H9 (cell line): ENCODE measurements around the gene ENPP6. TPM values are rescaled to one million over a fixed set of nuclear protein-coding genes. Genes with fewer than 3 reads are reported as not detected.

ENCODE experiments used
- DNase-seq: peaks from one replicate; pipeline ENCODE4 v3.0.0-alpha.2; 2017
- H2AFZ ChIP-seq: one replicate; pipeline ENCODE4 v1.6.1; 2013; ENCODE audit warnings: mild to moderate bottlenecking, low read length, control low read depth, moderate library complexity
- H2AK5ac ChIP-seq: 2 replicates; pipeline ENCODE4 v1.6.1; 2013; ENCODE audit warnings: low read length, control low read depth, mixed read lengths; ENCODE audit not compliant: insufficient read length
- H2BK120ac ChIP-seq: one replicate; pipeline ENCODE4 v1.6.1; 2013; ENCODE audit warnings: low read depth, mild to moderate bottlenecking, low read length, control low read depth, inconsistent platforms; ENCODE audit not compliant: poor library complexity, severe bottlenecking
- H2BK12ac ChIP-seq: 2 replicates; pipeline ENCODE4 v1.6.1; 2013; ENCODE audit warnings: low read length, control low read depth, mixed read lengths, low read depth; ENCODE audit not compliant: insufficient read length
- H2BK15ac ChIP-seq: 2 replicates; pipeline ENCODE4 v1.6.1; 2013; ENCODE audit warnings: low read depth, low read length, control low read depth
- H2BK20ac ChIP-seq: one replicate; pipeline ENCODE4 v1.6.1; 2013; ENCODE audit warnings: low read depth, mild to moderate bottlenecking, low read length, control low read depth, inconsistent platforms; ENCODE audit not compliant: poor library complexity, severe bottlenecking
- H2BK5ac ChIP-seq: 2 replicates; pipeline ENCODE4 v1.6.1; 2013; ENCODE audit warnings: low read length, control low read depth, mixed read lengths; ENCODE audit not compliant: insufficient read length
- H3K14ac ChIP-seq: 2 replicates; pipeline ENCODE4 v1.6.1; 2013; ENCODE audit warnings: low read length, control low read depth; ENCODE audit not compliant: insufficient read depth
- H3K18ac ChIP-seq: 2 replicates; pipeline ENCODE4 v1.6.1; 2013; ENCODE audit warnings: low read depth, mild to moderate bottlenecking, mixed read lengths, low read length, control low read depth; ENCODE audit not compliant: insufficient read length
- H3K23ac ChIP-seq: 2 replicates; pipeline ENCODE4 v1.6.1; 2013; ENCODE audit warnings: low read length, control low read depth, mixed read lengths, low read depth; ENCODE audit not compliant: insufficient read length
- H3K23me2 ChIP-seq: 2 replicates; pipeline ENCODE4 v1.6.1; 2013; ENCODE audit warnings: low read depth, mild to moderate bottlenecking, mixed read lengths, low read length, control low read depth; ENCODE audit not compliant: insufficient read length, poor library complexity, severe bottlenecking
- H3K27ac ChIP-seq: 2 replicates; pipeline ENCODE4 v1.5.1; 2013; ENCODE audit warnings: low read length, control low read depth, mixed read lengths, low read depth; ENCODE audit not compliant: insufficient read length
- H3K27me3 ChIP-seq: 2 replicates; pipeline ENCODE4 v1.6.1; 2013; ENCODE audit warnings: low read length, control low read depth, inconsistent platforms; ENCODE audit not compliant: insufficient read depth
- H3K4ac ChIP-seq: 2 replicates; pipeline ENCODE4 v1.6.1; 2013; ENCODE audit warnings: low read depth, mild to moderate bottlenecking, control low read depth, inconsistent platforms, low read length, moderate library complexity
- H3K4me1 ChIP-seq: 2 replicates; pipeline ENCODE4 v1.6.1; 2013; ENCODE audit warnings: low read length, control low read depth, inconsistent platforms; ENCODE audit not compliant: insufficient read depth
- H3K4me2 ChIP-seq: 2 replicates; pipeline ENCODE4 v1.6.1; 2013; ENCODE audit warnings: low read length, control low read depth, mixed read lengths; ENCODE audit not compliant: insufficient read length, insufficient read depth
- H3K56ac ChIP-seq: 2 replicates; pipeline ENCODE4 v1.6.1; 2013; ENCODE audit warnings: low read depth, mild to moderate bottlenecking, mixed read lengths, low read length, control low read depth; ENCODE audit not compliant: insufficient read length
- H3K79me1 ChIP-seq: 2 replicates; pipeline ENCODE4 v1.6.1; 2013; ENCODE audit warnings: low read depth, mild to moderate bottlenecking, moderate library complexity, low read length, control low read depth, inconsistent platforms; ENCODE audit not compliant: insufficient read depth, poor library complexity, severe bottlenecking
- H3K79me2 ChIP-seq: 2 replicates; pipeline ENCODE4 v1.6.1; 2013; ENCODE audit warnings: low read length, control low read depth, inconsistent platforms; ENCODE audit not compliant: insufficient read depth
- H3K9ac ChIP-seq: 2 replicates; pipeline ENCODE4 v1.6.1; 2013; ENCODE audit warnings: low read length, control low read depth, mixed read lengths; ENCODE audit not compliant: insufficient read length; ENCODE audit errors: extremely low read depth
- H3K9me3 ChIP-seq: one replicate; pipeline ENCODE4 v1.6.1; 2013; ENCODE audit warnings: low read depth, low read length, inconsistent platforms; ENCODE audit not compliant: control insufficient read depth
- H3T11ph ChIP-seq: one replicate; pipeline ENCODE4 v1.6.1; 2013; ENCODE audit warnings: mild to moderate bottlenecking, low read length, control low read depth, inconsistent platforms
- H4K20me1 ChIP-seq: one replicate; pipeline ENCODE4 v1.6.1; 2013; ENCODE audit not compliant: control insufficient read depth, insufficient read length, insufficient read depth
- H4K5ac ChIP-seq: 2 replicates; pipeline ENCODE4 v1.6.1; 2013; ENCODE audit warnings: low read depth, mild to moderate bottlenecking, mixed read lengths, low read length, control low read depth; ENCODE audit not compliant: insufficient read length
- H4K8ac ChIP-seq: replicated peaks from 2 replicates; pipeline ENCODE4 v1.6.1; 2013; ENCODE audit warnings: low read length, control low read depth, mixed read lengths, low read depth; ENCODE audit not compliant: insufficient read length
- H4K91ac ChIP-seq: 2 replicates; pipeline ENCODE4 v1.6.1; 2013; ENCODE audit warnings: low read depth, mild to moderate bottlenecking, moderate library complexity, mixed read lengths, low read length, control low read depth; ENCODE audit not compliant: insufficient read length
- H3K27ac Mint-ChIP-seq, 3 experiments: 2 replicates in 2 of 3; 3 replicates in 1 of 3; pipeline ENCODE4 v1.8.0; 2020 to 2021; ENCODE audit warnings: mixed read lengths in 3 of 3, mild to moderate bottlenecking in 1 of 3, moderate library complexity in 1 of 3
- H3K27me3 Mint-ChIP-seq: 2 replicates; pipeline ENCODE4 v1.8.0; 2021; ENCODE audit warnings: low read depth, mild to moderate bottlenecking, moderate library complexity, mixed read lengths
- H3K36me3 Mint-ChIP-seq, 3 experiments: 2 replicates in 2 of 3; 3 replicates in 1 of 3; pipeline ENCODE4 v1.8.0; 2020 to 2021; ENCODE audit warnings: low read depth in 3 of 3, mixed read lengths in 3 of 3; ENCODE audit not compliant: insufficient read depth in 1 of 3
- H3K4me1 Mint-ChIP-seq, 2 experiments: 2 replicates each; pipeline ENCODE4 v1.8.0; 2020; ENCODE audit warnings: mixed read lengths in 2 of 2
- H3K4me3 Mint-ChIP-seq, 2 experiments: 2 replicates in 1 of 2; 3 replicates in 1 of 2; pipeline ENCODE4 v1.8.0; 2020 to 2021; ENCODE audit warnings: mild to moderate bottlenecking in 2 of 2, mixed read lengths in 2 of 2, moderate library complexity in 1 of 2
- H3K9me3 Mint-ChIP-seq, 2 experiments: 2 replicates in 1 of 2; 3 replicates in 1 of 2; pipeline ENCODE4 v1.8.0; 2020; ENCODE audit warnings: mild to moderate bottlenecking in 2 of 2, mixed read lengths in 2 of 2, moderate library complexity in 1 of 2
- CTCF ChIP-seq: fragments of 200-600 bp; sonication (generic); conservative IDR thresholded peaks from 3 replicates; pipeline ENCODE4 v1.8.0; 2021; ENCODE audit warnings: antibody characterized with exemption, mild to moderate bottlenecking
- WGBS: extraction: QIAGEN DNeasy Blood & Tissue Kit; methylation state at CpG from one replicate; pipeline ENCODE4 v1.1.7; 2013; ENCODE audit warnings: missing lambda C conversion rate, low lambda C conversion rate, mixed read lengths; ENCODE audit not compliant: insufficient read length; ENCODE audit errors: extremely low coverage; 5-methylcytosine and 5-hydroxymethylcytosine counted together
- total RNA-seq: library from RNA; stranded (reverse); gene quantifications from 2 replicates; pipeline ENCODE4 v1.2.1, GENCODE V29; 2021

ENPP6 gene
- total RNA-seq, 1 experiment from 2014 or later, result not detected

GRCh38 chr4:184111233-184111832 is 106.3 kb downstream of the ENPP6 start:
- Mint-ChIP-seq H3K4me3 (no peak overlapping the region), H3K4me1 (no peaks in the 10 kb centered on the region), H3K36me3 (no peaks in the 10 kb centered on the region), H3K27me3 (peaks cover 6% of the 10 kb centered on the region), H3K27ac (peak overlapping the region in 1 of 3 experiments; percentile 23; a peak in 1 of 7 replicates), H3K9me3 (no peaks in the 10 kb centered on the region)
- H2AFZ ChIP-seq, result no peak overlapping the region
- H2BK15ac ChIP-seq, result no peak overlapping the region
- no peaks in the 10 kb centered on the region for H3K27me3 ChIP-seq
- H3T11ph ChIP-seq, result no peak overlapping the region
- no peak overlapping the region for H4K5ac ChIP-seq
- no peak overlapping the region for H3K56ac ChIP-seq
- no peak overlapping the region for H2BK20ac ChIP-seq
- no peak overlapping the region for H2BK120ac ChIP-seq
- no peaks in the 10 kb centered on the region for H3K9me3 ChIP-seq
- no peak overlapping the region for H2AK5ac ChIP-seq
- H2BK12ac ChIP-seq, result no peak overlapping the region
- no peak overlapping the region for H3K18ac ChIP-seq
- no peak for DNase-seq
- H4K8ac ChIP-seq, result no peak overlapping the region
- WGBS, result no CpG with 5 or more reads among the region's 7 CpGs
- no peak overlapping the region for H3K23ac ChIP-seq
- H4K91ac ChIP-seq, result no peak overlapping the region
- H3K14ac ChIP-seq, result no peak overlapping the region
- H3K79me2 ChIP-seq, result no peaks in the 10 kb centered on the region
- no peak overlapping the region for H3K4ac ChIP-seq
- no peak overlapping the region for H3K27ac ChIP-seq
- no peaks in the 10 kb centered on the region for H3K4me1 ChIP-seq
- no peak overlapping the region for H3K4me2 ChIP-seq
- H4K20me1 ChIP-seq, result no peaks in the 10 kb centered on the region
- no peaks in the 10 kb centered on the region for H3K79me1 ChIP-seq
- H3K23me2 ChIP-seq, result no peaks in the 10 kb centered on the region
- no peak overlapping the region for H2BK5ac ChIP-seq
- no peak overlapping the region for H3K9ac ChIP-seq
- no peak for TF ChIP-seq CTCF
